GM18498 (cell line): ENCODE measurements around the gene SPATA24.
"Not testable (repeated sequence)": the region's sequence is repeated elsewhere in the genome, so short reads cannot be mapped to it uniquely, and the experiment has no call there.

Experiments used
- ATAC-seq: cut with Tn5 transposase; IDR thresholded peaks from one replicate; pipeline ENCODE4 v1.9.1; 2021; ENCODE audit warnings: mild to moderate bottlenecking, moderate library complexity; ENCODE audit not compliant: unreplicated experiment

Gene SPATA24

DNA sequence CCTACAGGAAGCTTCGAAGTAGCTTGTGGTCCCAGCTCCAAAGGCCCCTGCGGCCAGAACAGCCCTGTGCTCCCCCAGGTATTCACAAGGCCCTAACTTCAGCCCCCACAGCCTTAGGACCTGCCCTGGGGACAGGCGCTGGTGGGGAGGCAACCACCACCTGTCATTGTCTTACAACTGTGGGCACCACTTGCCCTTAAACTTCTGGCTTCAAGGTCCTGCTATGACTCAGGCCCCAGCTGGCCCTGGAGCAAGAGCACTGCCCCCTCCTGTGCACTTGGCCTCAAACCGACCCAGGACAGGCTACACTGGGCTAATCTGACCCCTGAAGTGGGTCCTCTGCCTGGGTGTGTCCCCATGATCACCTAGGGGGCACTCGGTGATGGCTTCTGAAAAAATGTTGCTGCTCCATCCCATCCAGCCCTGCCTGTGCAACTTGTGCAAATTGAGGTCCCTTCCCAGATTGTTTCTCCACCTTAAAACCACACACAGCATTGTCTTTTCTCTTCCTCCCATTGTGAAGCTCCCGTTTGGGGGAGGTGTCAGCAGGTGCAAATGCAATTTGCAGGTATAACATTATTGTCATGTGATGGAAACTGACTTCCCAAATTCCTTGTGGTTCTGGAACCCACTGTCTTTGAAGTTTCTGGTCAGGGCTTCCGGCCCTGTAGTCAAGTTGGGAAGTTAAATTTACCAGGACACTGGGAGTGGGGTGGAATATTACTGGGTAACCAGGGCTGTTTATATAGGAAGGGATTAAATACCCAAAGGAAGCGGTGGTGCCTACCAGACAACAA is 7.8 kb downstream of the SPATA24 start:
- no peak for ATAC-seq

DNA sequence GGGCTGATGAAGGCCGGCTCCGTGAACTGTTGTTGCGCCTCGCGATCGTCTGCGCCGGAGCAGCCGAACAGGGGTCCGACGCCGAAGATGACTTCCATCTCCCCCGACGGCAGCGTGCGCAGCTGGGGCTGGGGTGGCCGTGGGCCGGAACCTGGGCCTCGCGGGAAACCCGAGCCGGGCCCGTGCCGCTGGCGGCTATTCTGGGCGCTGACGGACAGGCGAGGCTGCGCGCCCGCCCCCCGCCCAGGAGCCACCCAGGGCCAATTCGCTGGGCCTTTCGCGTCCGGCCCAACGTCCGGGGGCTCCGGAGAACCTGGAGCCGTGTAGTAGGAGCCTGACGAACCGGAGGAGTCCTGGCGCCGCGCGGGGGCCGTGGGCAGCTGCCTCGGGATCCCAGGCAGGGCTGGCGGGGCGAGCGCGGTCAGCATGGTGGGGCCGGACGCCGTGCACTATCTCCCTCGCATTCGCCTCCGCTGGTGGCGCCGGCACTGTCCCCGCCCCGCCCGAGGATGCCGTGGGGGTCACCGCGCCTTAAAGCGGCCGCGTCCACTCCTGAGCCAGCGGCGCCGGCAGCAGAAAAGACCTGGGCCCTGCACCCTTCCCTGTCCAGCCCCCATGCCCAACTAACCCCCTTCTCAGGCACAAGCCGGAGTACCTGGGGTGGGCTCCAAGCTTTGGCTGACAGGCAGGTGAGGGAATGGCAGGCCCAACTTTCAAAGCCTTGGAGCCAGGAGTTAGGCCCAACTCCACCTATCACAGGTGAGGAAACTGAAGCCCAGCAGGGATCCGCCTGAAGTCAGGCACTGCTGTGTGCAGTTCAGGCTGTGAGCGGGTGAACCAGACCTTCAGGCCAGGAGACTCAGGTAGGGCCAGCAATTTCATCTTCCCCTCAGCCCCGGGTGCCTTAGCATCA is 9.0 kb downstream of the SPATA24 start, which contains the start of gene PROB1:
TSS of gene PROB1 (minus strand) at position 451 of the 913 bp plus-strand sequence. CDS start at position 428, 23 bp downstream.
- ATAC-seq: no peak

DNA sequence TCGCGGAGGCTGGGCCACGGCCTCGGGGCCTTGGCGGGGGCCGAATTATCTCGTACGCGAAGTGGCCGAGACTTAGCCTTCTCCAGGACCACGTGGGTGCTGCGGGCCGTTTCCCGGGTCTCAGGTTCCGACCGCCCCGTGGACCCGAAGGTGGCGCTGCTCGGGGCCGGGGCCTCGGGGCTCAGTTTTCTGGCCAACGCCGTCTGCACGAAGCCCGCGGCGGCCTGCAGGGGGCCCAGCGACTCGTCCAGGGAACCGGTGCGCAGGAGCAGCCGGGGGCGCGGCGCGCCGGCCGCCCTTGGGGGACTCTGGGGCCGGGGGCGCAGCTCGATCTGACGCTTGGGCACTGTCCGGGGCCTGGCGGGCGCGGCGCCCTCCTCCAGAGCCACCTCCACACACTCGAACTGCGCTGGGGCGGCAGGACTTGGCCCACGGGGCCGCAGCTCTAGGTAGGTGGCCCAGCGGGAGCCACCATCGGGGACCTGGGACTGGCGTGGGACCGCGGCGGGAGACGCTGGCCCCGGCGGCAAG is 9.7 kb downstream of the SPATA24 start:
- no peak for ATAC-seq

DNA sequence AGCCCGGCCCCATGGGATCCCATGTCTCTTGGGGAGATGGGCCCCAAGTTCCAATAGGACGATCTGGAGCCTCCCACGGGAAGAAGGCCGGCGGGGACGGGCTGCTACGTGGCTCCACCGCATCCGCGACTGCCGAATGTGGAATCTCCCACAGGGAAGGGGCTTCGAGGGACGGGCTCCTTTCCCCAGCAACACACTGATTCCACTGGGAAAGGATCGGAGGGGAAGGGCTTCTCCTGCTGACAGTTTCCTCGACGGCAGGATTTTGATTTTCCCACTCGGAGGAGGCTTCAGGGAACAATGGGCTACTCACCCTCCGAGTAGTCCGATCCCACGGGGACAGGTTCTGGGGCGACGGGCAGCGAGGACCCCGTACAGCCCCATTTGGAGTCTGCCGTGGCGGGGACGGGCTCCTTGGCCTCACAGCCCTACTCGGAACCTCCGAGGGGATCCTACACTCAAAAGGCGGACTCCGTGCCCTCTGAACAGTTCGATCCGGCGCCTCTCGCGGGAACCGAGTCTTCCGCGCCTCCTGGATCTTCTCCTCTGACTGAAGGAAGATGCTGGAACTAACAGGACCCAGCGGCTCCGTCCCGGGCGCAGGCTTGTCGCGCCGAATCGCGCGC is 10.3 kb downstream of the SPATA24 start:
- no peak for ATAC-seq

DNA sequence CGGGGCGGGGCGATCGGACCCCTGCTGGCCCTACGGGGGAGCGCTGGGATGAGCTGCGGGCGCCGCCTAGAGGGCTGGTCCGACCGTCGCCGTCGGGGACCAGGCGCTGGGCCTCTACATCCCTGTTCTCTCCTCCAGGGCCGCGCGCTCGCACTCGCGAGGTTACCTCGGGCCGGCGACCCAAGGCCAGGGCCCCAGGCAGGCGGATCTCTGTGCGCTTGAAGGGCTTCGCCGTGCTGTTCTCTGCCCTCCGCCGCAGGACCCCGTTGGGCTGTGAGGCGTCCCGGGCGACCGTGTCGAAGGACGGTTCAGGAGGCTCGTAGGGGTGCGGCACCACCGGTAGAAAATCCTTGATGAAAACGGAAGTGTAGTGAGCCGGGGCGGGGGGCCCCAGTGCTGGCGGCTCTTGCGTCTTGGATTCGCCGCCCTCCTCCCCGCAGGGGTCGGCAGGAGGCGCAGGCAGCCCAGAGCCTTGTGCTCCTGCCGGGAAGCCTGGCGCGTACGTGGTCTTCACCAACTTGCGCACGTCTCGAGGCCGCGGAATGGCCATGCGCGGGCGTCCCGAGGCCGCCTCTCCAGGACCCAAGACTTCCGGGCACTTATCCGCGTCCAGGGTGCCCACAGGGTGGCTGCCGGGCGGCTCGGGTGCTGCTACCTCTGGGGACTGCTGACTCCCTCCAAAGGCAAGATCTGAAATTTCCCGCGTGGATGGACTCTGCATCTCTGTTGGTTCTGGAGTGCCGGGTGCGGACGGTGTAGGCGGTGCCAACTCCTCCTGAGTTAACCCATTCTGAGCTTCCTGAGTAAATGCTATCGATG is 11.0 kb downstream of the SPATA24 start:
- ATAC-seq: peak; percentile 54

DNA sequence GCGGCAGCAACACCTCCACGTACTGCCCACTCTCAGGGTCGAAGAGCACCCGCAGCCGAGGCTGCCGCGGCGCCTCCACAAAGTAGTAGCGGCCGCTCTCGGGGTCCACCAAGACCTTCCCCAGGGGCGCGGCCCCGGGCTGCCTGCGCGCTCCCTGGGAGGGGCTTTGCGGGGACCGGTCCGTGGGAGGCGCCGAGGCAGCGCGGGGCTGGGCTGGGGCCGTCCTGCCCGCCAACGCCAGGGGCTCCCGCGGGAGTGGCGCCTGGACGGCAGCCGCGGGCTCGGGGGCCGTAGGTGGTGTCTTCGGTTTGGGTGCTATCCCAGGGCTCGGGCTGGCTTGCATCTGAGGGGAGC is 11.6 kb downstream of the SPATA24 start:
- no peak for ATAC-seq

DNA sequence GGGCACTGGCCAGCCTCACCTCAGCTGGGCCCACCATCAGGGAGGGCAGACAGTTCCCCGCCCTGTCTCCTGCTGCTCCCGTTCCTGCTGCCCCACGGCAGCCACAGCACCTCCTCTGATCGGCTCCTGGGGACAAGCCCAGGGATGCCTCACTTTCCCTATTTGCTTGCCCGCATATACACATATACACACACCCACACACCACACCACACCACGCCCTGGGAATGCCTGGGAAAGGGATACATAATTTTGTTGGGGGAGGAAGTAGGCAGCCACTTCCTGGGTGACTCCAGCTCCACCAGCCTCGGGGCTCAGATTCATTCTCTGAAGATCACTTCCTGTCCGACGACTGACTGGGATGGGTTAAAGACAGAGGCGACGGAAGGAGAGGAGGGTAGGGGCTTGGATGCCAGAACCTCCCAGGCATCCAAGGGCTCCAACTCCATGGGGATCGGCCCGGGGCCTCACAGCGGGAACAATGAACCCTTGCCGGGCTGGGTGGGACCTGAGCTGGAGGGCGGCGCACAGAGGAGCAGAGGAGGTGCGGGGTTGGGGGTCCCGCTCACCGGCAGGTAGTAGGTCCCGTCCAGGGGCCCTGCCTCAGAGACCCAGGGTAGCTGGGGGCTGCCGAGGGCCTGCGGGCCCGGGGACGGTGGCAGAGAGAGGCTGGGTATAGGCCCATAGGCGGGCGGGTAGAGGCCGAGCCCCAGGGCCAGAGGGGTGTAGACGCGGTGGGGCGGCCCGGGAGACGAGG is 12.1 kb downstream of the SPATA24 start:
- ATAC-seq: no peak

DNA sequence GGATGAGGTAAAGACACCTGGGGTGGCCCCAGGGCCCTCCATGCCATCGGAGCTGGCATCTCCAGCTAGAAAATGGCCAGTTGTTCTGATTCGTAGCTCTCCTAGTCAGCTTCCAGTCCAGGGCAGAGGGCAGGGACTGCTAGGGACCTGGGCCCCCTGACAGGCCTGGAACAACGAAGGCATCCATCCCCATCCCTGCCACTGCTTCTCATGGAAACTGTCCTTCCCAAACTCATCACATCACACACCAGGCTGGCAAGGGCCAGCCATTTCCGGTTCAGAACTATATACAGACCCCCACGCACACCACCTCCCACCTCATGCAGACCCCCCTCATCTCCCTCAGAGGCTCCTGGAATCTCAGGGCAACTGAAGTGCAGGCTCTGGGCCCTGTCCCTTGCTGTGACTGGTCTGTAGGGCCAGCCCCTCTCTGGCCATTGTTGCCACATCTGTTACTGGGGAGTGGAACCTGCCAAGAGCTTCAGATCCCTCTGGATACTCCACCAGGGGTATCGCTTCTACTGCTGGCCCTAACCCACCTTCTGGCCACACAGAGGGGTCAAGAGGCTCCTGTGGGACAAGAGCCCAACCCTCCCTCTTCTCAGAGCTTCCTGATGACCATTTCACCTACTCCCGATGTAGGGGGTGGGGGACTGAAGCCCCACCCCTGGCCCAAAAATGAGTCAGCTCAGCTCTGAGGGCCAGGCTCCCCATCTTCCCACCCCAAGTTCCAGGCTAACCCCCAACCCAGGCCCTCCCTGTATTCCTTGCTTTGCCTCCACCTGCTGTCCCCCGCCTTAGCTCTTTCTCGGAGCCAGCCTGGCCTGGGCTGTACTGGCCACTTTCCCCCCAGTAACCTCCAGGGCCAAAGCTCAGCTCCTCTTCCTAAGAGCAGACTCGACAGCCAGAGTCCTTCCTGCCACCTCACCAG is 13.0 kb downstream of the SPATA24 start:
- no peak for ATAC-seq

DNA sequence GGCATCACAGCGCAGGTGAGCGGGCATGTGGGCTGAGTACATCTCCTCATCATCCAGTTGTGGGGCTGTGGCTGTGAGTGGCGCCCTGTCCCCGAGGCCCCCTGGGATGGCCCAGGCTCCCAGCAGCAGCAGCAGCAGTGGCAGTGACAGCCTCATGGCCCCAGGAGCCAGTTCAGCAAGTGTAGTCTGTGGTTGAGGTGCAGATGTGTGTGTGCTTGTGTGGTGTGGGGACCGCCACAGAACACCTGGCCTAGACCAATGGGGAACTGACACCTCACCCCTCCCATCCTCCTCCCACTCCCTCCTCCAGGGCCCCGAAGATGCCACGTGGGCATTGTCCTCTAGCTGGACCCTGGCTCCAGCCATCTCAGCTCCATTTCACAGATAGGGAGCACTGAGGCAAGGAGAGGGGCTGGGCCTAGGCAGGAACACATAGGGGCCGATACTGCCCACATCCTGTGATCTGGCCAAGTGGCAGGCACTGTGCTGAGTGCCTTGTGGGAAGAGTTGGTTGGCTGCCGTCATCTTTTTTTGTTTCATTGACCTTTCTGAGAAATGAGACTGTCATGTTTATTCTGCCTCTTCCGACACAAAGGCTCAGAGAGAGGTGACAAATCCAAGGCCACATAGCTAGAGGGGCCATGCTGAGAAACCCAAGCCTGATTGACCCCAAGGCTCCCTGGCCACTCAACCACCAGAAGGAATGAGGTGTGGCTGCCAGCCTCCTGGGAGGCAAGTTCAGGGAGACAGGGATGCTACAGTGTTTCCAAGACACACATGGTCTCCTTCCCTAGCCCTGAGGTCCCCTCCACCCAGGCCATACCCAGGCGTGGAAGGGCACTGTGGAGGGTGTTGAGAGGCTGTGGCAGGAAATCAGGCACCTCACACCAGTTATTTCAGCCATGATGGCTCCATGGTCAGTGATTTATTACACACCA is 13.9 kb downstream of the SPATA24 start, which contains the start of gene MZB1:
TSS of gene MZB1 (minus strand) at position 213 of the 938 bp plus-strand sequence. CDS start at position 156, 57 bp downstream.
- ATAC-seq: peak; percentile 47

DNA sequence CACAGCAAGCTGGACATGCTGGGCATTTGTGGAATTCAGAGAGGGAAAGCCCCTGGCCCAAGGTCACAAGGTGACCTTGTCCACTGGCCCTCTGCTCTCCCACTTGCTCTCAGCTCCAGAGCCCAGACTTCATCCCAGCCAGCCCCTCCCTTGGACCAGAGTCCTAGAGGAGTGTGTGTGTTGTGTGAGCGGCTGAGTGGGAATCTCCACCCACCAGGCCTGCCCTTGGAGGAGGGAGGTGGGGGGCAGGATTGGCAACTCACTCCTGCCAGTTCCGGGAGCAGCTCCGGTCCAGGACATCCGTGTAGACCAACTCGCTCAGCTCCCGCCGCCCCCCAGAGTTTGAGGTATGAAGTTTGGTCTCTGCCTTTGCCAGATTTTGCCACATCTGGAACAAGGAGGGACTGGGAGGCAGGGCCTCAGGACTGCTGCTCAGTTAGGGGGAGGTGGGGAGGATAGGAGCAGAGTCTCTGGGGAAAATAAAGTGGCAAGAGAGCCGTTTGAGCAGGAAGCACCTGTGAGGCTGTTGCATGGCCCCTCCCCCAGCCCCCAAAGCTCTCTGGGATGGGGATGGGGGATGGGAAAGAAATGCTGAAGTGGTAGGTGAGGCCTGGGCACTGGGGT is 15.6 kb downstream of the SPATA24 start:
- ATAC-seq: no peak

DNA sequence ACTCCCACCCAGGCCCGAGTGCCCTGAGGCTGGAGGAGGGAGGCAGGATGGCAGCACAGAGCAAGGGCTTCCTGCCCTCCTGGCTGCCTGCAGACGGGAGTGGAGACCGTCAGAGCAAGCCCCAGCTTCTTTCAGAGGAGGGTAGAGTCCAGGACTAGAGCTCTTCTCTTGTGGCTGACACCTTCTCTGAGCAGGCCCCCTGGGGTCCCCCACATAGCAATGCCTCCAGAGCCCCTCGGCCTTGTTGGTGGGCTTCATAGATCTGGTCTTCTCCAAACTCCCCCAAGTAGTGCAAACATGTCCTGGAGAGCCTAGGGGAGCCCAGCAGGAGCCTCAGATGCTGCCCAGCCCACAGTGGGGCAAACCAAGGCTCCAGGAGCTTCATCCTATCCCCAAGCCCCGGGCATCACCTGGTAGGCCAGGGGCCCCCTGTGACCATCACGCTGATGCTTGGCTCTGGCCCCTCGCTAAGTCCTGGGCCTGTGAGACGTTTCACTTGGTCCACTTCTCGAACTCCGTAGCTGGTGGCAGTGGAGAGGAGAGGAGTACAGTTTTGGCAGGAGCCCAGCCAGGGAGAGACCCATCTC is 16.2 kb downstream of the SPATA24 start:
- ATAC-seq: no peak

DNA sequence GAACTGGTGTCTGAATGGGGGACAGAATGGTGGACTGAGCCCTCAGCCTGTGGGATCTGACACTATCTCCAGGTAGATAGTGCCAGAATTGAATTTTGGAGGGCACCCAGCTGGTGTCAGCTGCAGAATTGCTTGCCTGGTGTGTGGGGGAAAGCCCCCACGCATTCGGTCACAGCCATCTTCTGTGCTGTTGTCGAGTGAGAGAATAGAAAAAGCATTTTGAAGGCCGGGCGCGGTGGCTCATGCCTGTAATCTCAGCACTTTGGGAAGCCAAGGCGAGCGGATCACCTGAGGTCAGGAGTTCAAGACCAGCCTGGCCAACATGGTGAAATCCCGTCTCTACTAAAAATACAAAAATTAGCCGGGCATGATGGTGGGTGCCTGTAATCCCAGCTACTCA is 16.9 kb downstream of the SPATA24 start:
- not testable (repeated sequence) for ATAC-seq

DNA sequence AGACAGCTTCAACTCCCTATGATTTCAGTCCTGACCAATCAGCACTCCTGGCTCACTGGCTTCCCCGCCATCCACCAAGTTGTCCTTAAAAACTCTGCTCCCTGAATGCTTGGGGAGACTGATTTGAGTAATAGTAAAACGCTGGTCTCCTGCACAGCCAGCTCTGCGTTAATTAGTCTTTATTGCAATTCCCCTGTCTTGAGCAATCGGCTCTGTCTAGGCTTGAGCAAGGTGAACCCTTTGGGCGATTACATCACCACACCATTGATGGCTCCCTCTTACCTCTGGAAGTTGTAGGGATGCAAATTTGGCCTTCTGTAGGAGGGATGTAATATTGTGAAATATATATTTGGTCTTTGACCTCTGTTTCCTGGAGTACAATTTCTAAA is 17.8 kb downstream of the SPATA24 start:
- ATAC-seq: no peak

DNA sequence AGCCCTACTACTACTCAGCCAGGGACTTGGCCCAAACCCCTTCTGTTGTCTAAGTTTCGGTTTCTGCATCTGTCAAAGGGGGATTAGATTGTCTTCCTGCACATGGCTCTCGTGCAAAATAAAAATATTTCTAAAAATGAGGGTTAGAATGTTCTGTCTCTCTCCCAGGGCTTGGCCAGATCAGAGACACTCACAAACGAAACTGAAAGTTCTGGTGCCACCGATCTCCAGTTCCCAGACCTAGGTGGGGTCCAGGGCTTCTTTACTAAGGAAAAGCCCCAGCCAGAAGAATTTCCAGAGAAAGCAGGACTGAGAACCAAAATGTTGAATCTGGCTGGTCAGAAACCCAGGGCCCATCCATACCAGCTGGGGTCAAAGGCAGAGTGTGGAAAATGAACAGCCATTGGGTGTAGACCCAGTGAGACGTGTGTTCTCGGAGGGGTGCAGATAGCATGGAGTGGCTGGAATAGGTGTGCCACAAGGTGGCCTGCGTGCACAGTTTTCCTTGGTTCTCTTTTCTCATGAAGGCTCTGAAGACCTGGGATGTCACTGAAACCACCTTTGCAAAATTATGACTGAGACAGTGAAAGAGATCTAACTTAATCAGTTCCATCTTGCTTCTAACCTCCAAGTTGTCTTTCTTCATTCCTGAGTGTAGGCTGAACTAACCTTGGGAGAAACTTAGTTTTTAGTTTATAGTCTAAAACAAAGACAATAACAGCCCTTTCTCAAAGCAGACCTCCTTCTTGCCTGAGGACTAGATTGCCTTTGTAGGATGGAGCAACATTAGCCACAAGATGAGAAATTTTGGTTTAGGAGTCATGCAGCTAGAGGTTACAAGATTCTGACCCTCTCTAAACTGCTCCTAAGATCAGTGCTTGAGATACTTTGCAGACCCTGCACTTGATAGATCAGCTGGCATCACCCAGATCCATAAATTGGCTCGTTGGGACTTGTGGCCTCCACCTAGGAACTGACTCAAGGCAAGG is 18.5 kb downstream of the SPATA24 start:
- ATAC-seq: no peak

DNA sequence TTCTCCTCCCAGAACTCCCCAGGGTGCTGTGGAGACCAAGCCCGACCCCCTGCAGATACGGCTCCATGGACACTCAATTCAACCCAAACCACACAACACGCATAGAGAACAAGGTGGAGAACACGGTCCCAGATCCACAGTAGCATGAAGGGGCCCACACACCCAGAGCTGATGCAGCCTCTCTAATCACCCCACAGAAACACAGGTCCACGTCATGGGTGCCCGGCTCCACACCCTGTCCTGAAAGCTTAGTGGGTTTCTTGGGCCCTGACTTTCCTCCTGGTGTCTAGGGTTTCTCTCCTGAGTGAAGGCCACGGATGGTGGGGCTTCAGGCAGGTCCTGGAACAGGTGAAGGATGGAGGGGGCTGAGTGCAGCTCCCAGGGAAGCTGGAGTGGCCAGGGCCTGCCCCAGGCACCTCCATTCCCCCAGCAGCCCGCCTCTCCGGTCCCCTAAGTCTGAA is 19.3 kb downstream of the SPATA24 start:
- no peak for ATAC-seq
